GM21515 (cell line): ENCODE measurements around the gene RUNX3.

Experiments used
- ATAC-seq: cut with Tn5 transposase; IDR thresholded peaks from one replicate; pipeline ENCODE4 v1.9.1; 2021; ENCODE audit not compliant: unreplicated experiment

Gene RUNX3

DNA sequence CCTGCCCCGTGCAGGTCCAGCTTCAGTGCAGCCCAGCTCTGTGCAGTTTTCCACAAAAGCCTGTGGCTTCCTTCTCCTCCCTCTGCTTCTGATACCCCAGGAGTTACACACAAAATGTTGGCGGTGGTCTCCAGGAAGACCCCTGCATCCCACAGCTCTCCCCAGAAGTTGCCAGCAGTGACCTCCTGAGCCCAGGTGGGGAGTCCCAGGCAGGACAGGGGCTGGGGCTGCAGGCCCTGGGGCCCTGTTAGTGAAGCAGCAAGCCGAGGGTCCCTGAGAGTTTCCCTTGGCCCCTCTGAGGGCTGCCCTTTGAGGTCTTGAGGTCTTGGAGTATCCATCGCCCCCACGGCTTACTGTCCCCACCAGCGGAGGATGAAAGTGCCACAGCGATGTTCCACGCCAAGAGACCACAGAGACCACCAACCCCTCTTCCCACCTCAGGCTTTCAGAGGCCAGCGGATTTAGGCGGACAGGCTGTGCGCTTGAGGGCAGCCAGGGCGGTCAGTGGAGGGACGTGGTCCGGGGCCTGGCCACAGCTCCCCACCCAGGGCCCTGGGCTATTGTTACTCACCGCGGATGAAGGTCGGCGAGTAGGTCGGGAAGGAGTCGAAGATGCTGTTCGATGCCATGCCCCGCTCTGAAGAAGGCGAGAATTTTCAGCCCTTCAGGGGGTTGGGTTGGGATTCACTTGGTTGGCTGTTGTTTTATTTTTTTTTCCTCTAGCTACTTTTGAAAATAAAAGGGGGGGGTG lies 34.0 kb upstream of the RUNX3 start:
- no peak for ATAC-seq

DNA sequence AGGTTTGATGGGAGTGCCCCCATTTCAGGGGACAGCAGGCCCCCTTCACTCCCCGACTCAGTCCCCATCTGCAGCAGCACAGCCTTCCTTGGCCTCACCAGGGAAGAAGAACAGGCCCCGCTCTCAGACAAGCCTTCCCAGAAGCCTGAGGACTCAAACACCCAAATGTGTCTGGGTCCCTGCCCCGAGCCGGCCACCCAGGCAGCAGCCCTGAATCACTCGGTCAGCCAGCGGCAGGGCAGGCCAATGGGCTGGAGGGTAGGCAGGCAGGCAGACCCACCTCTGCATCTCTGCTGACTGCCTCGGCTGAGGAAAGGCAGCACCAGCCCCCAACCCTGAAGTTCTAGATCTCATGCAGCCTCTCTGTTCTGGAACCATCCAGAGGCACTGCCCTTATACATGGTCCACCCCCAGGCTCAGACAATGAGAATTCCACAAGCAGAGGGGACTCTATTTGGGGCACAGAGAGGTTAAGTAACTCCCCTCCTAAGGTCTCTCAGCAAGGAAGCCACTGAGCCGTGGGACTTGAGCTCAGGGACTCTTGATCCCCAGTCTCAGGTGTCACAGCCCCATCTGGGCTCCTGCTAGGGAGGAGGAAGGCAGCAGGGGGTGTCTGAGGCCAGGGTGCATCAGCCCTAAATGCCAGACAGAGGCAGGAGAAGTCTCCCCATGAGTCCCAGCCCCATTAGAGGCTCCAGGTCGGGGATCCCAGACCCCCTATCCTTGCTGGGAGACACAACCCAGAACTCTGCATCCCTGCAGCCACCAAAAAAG lies 33.2 kb upstream of the RUNX3 start:
- ATAC-seq: no peak

DNA sequence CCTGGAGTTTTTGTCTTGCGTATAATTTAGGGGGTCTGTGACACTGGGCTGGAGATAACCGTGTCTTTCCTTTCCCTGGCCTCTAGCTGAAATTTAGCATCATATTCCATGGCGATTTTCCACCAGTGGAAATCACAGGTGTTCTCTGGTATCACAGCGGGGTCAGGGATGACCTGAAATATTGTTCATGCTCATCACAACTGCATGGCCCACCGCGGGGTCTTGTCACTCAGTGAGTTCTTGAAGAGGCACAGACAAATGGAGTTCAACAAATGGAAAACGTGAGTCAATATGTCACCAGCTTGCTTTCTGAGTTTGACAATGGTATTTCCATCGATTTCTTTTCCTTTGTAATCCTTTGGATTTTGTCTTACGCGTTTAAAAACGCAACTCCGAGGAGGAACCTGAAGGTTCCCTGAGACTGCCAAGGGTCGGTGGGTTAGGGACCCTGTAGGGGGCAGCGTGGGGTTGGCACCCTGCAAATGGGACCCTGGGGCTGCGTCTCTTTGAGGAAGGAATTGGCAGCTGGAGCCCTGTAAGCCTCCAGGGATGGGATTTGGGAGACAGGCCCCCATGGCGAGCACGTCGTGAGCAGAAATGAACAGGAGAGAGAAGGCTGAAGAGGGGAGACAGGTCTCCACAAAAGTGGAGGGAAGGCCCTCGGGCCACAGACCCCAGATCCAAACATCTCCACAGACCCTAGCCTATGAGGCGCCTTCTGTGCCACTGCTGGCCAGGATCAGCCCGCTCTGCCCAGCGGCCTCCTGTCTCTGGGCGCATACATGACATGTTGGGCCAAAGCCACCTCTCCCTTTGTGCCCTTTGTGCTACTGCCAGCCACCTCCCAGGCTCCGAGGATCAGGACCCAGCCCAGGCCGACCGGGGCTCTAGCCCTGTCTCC lies 32.1 kb upstream of the RUNX3 start:
- ATAC-seq: no peak

DNA sequence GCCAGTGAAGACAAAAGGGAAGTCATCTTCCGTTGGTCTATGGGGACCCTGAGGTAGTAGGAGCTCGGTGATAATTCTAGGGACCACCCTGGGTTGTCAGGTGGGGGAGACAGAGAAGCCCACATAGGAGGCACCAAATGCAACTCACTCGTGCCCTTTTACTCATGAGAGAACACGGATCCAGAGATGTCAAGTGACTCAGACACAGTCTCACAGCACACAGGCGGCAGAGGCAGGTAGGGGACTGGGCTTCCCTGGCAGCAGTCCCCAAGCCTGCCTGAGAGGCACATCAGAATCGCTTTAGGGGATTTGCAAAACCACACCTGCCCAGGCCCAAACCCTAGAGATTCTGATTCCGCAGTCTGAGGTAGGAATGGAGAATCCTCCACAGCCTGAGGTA lies 31.3 kb upstream of the RUNX3 start:
- no peak for ATAC-seq

DNA sequence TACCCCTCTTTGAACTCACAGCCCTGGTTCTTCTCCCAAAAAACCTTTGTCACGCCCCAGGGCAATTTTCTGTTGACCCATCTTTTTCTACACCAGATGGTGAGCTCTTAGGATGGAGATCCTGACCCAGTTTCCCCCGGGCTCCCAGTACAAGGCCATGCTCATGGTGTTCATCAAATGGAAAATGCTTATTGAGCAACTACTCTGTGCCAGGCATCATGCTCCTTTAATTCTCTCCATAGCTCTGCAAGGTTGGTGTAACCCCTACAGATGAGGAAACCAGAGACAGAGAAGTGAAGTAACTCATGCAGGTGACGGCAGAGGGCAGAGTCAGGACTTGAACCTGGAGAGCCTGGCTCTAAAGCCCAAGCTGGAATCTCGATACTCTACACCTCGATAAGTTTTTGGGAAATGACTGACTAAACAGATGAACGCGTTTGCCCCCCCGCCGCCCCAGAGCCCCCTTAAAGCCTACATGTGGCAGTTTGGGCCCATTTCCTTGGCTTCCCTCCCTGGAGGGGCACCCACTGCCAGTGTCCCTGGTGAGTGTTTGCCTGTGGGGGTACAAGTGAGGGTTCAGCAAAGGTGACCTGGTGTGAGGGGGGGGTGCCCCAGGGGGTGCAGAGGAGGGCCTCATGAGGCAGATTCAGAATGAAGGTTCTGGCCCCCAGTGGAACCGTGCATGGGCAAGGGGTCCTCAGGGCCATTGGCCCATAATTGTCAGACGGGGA lies 30.2 kb upstream of the RUNX3 start:
- no peak for ATAC-seq

DNA sequence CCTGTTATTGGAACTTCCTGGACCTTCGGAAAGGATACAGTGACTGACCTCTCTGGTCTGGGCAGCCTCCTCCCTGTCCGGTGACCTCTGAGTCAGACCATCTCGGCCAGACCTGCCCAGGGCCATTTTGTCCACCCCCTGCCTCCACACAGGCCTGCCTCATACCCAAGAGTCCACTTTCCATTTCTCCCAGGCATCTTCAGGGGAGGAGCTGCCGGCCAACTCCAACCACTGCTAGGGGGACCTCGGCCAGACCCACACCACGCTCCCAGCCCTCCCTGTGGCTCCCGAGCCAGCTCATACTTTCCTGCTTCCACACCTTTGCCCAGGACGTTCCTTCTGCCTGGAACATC lies 29.5 kb upstream of the RUNX3 start:
- ATAC-seq: no peak

DNA sequence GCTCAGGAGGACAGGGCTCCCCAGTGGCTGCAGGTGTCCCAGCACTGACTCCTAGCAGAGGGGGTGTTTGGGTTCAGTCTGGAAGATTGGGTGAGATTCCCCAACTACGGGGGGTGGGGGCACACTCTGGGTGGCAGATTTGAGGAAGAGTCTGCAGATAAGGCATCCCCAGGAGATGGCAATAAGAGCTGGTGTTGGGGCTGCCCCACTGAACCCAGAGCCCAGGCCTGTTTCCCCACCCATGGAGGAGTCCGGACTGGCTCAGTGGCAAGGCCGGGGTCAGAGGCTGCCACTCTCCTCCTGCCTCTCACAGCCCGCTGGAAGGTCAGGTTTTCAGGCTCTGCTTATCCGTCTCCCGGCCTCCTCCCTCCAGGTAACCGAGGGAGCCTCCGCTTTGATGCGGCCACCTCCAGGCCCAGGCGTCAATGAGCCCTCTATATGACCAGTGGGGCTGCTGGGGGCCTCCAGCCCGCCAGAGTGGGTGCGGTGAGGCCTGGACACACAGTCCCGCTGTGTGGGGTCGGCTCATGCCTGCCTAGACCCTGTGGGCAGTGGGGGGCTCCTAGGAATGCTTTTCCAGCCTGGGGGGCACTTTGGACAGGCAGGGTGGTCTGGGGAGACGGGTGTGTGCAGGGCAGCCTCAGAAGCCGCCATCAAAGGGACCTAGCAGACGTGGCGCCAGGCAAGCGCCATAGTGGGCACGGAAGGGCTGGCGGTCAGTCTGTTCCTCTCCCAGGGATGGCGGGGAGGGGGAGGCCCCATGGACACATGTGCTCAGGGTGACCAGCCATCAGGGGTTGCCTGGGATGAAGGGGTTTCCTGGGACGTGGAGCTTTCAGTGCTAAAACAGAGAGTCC lies 28.9 kb upstream of the RUNX3 start:
- no peak for ATAC-seq

DNA sequence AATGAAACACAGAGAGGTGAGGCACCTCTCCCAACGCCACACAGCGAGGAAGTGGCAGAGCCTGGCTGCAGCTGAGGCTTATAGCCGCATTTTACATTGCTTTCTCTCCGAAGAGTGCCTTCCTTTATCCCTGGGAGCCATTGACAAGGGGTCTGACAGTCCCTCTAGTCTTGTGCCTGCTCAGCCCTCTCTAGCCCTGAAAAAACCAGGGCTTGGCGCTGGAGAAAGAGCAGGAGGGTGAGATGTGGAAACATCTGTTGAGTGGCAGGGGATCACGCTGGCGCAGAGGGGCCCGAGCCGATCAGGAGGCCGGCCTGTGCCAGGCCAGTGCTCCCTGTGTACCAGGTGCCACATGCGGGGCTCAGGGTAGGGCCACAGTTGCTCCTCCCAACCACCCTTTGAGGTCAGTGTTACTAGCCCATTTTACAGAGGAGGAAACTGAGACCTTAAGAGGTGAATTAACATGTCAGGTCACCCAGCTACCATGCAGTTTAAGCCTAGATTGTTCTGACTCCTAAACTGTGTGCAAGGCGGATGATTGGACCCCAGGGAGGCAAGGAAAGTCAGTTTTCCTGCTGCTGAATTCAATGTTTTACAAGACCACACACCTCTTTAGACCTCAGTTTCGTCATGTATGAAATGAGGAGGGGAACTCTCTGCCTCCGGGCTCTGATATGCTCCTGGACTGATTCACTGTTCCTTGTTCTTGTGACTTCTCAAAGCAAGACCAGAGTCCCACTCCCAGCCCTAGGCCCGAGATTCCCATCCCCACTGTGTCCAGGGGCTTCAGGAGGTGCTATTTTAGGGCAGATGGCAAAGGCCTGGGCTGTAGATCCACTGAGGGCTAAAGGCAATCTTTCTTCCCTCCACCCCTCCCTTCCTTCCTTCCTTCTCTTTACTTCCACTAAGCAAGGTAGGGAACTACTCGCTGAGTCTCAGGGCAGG lies 28.0 kb upstream of the RUNX3 start:
- no peak for ATAC-seq

DNA sequence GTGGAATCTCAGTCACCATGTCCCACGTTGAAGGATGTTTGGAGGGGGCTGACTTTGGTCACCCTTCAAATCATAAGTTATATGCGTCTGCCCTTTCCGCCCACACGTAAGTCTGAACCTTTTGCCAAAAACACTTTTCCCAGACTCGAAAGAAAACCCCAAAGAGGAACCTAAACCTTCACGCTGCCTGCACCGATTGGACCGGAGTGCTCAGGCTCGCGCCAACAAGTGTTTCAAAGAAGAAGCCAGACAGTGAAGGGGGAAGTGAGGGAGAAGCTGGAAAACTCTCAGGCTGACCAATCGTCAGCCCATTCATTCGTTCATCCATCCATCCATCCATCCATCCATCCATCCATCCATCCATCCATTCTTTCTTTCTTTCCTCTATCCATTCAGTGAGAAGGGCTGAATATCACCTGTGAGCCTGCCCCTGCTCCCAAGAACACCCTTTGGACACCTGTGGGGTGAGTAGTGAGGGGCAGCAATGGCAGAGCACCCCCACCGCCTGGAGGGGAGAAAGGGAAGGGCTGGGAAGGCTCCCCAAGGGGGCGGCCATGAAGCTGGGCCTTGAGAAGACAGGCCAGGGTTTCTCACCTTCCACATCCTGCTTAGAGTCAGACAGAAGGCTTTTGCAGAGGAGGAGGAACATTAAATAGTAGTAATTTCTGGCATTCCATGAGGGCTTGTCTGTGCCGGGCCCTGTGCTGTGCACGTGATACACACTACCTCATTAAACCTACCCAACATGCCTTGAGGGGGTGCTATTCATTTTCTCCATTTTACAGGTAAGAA lies 27.1 kb upstream of the RUNX3 start:
- ATAC-seq: no peak

DNA sequence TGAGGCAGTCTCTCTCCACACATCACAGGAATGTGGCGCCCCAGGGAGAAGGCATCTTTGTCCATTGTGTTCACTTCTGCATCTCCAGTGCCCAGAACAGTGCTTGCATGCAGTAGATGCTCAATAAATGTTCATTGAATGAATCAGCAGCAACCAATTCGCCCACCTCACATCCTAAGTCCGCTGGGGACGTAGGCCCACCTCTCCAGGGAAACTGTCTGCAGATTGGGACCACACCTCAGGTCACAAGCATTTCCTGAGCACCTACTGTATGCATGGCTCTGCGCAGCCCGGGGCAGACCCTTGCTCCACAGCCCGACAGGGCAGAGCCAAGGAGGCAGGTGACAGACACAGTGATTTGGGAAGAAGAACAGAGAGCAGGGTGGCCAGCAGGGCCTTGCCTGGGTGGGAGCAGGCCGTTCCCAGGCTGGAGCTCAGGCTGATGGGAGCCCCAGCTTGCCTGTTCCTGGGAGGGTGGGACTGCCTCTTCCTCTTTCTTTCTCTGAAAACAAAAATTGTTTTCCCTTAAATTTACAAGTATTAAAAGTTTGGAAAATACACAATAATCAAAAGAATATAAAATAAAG lies 25.8 kb upstream of the RUNX3 start:
- no peak for ATAC-seq

DNA sequence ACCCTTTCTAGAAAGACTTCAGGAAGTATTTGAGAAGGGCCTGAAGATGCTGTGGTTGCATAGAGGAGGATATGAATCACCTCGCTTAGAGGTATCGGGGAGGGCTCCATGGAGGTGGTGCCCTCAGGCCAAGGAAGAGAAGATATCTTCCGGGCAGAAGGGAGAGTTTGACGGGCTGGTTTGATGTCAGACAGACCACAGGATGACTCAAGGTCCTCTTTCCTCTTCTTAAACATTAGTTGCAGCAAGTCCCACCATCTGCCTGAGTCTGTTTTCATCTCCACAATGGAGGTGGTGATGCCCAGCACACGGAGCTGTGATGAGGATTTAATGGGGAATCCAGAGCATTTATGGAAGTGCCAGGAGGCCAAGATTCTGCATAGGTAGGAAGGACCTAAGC lies 25.1 kb upstream of the RUNX3 start:
- no peak for ATAC-seq

DNA sequence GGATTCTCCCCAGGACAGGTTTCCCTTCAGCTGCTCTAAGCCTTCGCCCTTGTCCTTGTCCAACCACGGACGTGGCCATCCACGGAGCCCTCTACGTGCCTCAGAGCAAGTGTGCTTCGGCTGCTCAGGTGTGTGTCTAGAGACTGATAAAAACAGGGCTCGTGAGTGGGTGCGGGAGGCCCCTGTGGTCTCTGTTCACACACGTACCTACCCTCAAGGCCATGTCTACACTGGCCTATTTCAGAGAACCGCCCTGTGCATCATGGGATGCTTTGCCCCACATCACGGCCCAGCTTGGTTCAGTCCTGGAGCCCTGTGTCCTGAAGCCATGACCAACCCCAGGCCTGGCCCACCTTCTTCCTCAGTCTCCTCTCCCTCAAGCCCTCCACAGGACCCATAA lies 24.6 kb upstream of the RUNX3 start:
- ATAC-seq: no peak

DNA sequence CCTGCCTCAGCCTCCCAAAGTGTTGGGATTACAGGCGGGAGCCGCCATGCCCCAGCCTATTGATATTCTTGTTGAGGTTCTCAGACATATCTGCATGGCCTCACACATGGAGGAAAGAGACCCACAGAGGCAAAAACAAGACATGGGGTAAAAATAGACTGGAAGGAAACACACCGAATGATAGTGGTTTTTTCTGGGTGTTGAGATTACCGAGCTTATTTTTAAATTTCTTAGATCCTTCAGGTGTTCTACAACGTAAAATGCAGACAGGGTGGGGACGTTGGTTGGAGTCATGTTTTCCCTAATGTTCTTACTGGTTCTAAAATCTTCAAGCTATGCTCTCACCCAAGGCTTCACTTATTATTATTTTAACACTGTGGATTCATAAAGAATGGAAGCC lies 23.9 kb upstream of the RUNX3 start:
- ATAC-seq: no peak

DNA sequence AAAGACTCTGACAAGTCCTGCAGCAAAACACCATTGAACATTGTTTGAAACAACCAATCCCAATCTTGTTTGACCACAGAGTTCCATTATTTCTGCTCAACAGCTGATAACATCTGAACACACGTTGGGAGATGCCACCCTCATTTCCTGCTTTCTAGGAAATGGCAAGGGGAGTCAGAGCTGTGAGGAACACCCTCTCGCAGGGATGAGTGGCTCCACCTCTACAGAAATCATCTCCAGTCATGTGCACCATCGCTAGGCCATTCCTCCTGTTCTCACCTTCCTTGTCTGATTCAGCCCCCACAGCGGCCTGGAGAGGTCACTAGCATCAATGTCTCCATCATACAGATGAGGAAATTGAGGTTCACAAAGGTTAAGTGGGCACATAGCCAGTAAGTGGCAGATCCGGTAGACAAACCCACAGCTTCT lies 22.4 kb upstream of the RUNX3 start:
- ATAC-seq: no peak

DNA sequence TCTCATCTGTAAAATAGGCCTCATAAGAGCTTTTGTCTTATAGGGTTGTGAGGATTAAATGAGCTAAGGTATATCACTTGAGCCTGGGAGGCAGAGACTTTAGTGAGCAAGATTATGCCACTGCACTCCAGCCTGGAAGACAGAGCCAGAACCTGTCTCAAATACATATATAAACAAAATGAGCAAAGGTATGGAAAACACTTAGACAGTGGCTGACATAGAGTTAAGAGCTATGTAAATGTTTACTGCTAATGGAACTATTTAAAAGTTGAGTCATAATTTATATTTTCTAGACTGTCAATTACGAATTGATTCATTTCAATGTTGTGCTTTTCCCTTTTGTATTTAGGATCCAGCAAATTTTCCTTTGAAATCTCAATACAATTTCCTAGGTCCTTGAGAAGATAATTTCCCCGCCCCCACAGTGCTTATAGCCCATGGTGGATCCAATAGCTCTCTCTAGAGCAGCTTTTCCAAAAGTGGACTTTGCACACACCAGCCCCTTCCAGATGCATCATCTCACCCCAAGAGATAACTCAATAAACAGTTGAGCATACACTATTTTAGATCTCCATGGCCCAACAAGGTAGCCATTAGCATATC lies 21.8 kb upstream of the RUNX3 start:
- ATAC-seq: no peak

DNA sequence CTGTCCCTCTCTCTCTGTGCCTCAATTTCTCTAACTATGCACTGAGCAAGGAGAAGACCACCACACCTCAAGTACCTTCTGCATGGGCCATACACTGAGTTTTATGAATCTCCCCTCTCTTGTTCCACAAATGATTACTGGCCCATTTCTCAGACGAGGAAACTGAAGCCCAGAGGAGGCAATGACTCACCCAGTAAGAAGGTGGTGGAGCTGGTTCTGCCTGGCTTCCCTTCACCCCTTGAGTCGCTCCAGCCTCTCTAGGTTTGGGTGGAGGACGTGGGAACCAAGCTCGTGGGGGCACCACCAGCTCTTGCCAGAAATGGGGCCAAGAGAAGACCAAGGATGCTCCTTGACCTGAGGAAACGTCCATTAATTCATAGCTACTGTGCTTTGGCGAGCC lies 21.3 kb upstream of the RUNX3 start:
- ATAC-seq: no peak

DNA sequence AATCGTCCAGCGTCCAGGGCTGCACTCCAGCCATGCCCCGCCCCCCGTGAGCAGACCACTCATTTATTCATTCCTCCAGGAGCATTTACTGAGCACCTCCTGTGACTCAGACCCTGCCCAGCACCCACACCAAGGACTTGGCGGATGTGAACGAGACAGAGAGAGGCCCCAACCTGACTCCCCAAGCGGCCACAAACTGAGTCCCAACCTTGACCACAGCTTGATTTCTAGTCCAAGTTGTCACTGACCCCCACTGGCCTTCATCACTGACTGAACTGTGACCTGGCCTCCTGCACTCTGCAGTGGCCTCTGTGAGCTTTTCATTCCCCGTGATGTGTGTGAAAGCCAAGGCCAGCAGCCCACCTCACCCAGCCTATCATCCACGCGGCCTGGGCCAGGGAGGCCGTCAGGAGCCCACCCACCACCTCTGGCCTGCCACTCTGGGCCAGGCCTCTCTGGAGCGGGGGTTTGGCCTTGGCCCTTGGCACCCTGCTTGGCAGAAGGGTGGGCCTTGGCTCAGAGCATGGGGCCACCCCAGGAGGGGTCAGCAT lies 19.3 kb upstream of the RUNX3 start:
- no peak for ATAC-seq
